WTC11 (cell line): ENCODE data around the gene PGP.

Experiments
- CTCF ChIP-seq: fragments of 200-600 bp; IDR thresholded peaks from 2 replicates; pipeline ENCODE4 v1.8.0; 2022; ENCODE audit warnings: antibody characterized with exemption
- NFE2L1 ChIP-seq: sonication (generic); formaldehyde crosslinking; IDR thresholded peaks from 2 replicates; pipeline ENCODE4 v1.8.1; 2023; ENCODE audit warnings: missing genetic modification reagents
- SMAD3 ChIP-seq: sonication (generic); formaldehyde crosslinking; IDR thresholded peaks from 2 replicates; pipeline ENCODE4 v1.8.0; 2022; ENCODE audit warnings: missing genetic modification reagents, mild to moderate bottlenecking, borderline replicate concordance
- SP1 ChIP-seq: sonication (generic); formaldehyde crosslinking; conservative IDR thresholded peaks from 2 replicates; pipeline ENCODE4 v1.8.1; 2022; ENCODE audit warnings: missing genetic modification reagents
- TCF7 ChIP-seq: sonication (generic); formaldehyde crosslinking; IDR thresholded peaks from 2 replicates; pipeline ENCODE4 v1.8.0; 2022; ENCODE audit warnings: mild to moderate bottlenecking, low read depth, missing genetic modification reagents, moderate library complexity
- TF ChIP-seq, protein P1 (sequence below): sonication (generic); formaldehyde crosslinking; IDR thresholded peaks from 2 replicates; pipeline ENCODE4 v1.8.0; 2022; ENCODE audit warnings: mild to moderate bottlenecking, missing genetic modification reagents
- TF ChIP-seq, protein P2 (sequence below): sonication (generic); formaldehyde crosslinking; IDR thresholded peaks from 2 replicates; pipeline ENCODE4 v1.8.0; 2022; ENCODE audit warnings: missing genetic modification reagents
- TF ChIP-seq, protein P3 (sequence below): fragments of 250-450 bp; sonication (Bioruptor Pico); IDR thresholded peaks from 2 replicates; pipeline ENCODE4 v1.9.0; 2021; ENCODE audit warnings: moderate library complexity, mild to moderate bottlenecking, inconsistent platforms, borderline replicate concordance
- TF ChIP-seq, protein P4 (sequence below): sonication (generic); formaldehyde crosslinking; conservative IDR thresholded peaks from 2 replicates; pipeline ENCODE4 v1.8.1; 2022; ENCODE audit warnings: mild to moderate bottlenecking, missing genetic modification reagents

DNA sequence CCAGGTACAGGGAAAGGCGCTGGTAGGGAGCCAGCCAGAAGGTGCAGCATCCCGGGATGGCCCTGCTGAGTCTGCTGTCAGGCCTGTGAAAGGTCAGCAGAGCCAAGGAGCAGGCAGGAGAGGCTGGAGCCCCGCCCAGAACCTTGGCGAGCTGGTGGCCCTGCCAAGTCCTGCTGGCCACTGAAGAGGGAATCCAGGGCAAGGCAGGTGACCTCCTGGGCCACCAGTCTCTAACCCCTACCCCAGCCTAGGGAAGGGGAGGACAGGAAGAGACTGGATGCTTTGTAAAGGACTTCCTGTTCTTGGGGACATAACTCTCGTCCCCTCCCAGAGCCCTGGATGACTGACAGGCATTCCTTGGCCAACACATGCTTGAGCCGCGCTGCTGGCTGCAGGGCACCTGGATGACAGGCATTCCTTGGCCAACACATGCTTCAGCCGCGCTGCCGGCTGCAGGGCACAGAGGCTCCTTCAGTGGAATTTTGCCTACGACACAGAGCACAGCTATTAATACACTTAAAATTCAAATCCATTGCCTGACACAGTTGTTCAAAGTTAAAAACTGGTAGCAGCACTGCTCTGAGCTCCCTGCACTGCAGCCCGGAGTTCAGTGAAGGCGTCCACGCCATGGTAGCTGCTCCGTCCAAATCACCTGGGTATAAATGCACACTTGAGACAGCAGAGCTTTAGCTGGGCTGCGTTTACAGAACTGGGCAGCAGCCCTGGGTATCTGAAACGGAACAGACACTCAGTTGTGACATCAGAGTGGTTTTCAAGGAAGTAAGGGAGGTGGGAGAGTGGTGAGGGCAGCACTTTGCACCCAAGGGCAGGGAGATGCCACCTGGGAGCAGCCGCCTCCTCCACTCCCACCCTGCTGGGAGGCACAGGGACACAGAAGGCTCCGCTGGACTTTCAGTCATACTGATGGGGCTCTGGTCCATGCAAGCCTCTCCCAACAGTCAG lies 2.0 kb downstream of the PGP start:
- no peak for TF ChIP-seq SP1 (CRISPR knock-in tag)
- TF ChIP-seq, protein P1, sequence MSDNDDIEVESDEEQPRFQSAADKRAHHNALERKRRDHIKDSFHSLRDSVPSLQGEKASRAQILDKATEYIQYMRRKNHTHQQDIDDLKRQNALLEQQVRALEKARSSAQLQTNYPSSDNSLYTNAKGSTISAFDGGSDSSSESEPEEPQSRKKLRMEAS, result no peak
- TF ChIP-seq, protein P2, sequence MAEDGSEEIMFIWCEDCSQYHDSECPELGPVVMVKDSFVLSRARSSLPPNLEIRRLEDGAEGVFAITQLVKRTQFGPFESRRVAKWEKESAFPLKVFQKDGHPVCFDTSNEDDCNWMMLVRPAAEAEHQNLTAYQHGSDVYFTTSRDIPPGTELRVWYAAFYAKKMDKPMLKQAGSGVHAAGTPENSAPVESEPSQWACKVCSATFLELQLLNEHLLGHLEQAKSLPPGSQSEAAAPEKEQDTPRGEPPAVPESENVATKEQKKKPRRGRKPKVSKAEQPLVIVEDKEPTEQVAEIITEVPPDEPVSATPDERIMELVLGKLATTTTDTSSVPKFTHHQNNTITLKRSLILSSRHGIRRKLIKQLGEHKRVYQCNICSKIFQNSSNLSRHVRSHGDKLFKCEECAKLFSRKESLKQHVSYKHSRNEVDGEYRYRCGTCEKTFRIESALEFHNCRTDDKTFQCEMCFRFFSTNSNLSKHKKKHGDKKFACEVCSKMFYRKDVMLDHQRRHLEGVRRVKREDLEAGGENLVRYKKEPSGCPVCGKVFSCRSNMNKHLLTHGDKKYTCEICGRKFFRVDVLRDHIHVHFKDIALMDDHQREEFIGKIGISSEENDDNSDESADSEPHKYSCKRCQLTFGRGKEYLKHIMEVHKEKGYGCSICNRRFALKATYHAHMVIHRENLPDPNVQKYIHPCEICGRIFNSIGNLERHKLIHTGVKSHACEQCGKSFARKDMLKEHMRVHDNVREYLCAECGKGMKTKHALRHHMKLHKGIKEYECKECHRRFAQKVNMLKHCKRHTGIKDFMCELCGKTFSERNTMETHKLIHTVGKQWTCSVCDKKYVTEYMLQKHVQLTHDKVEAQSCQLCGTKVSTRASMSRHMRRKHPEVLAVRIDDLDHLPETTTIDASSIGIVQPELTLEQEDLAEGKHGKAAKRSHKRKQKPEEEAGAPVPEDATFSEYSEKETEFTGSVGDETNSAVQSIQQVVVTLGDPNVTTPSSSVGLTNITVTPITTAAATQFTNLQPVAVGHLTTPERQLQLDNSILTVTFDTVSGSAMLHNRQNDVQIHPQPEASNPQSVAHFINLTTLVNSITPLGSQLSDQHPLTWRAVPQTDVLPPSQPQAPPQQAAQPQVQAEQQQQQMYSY (CRISPR knock-in tag), result no peak
- TF ChIP-seq SMAD3 (CRISPR knock-in tag), result no peak
- no peak for TF ChIP-seq NFE2L1 (CRISPR knock-in tag)
- TF ChIP-seq CTCF, result no peak
- TF ChIP-seq, protein P3, sequence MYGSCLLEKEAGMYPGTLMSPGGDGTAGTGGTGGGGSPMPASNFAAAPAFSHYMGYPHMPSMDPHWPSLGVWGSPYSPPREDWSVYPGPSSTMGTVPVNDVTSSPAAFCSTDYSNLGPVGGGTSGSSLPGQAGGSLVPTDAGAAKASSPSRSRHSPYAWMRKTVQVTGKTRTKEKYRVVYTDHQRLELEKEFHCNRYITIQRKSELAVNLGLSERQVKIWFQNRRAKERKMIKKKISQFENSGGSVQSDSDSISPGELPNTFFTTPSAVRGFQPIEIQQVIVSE, result no peak
- no peak for TF ChIP-seq TCF7 (CRISPR knock-in tag)
- TF ChIP-seq, protein P4, sequence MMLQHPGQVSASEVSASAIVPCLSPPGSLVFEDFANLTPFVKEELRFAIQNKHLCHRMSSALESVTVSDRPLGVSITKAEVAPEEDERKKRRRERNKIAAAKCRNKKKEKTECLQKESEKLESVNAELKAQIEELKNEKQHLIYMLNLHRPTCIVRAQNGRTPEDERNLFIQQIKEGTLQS (CRISPR knock-in tag), result no peak
